SK-MEL-5 (cell line): ENCODE data around the gene NCEH1. TPM values are rescaled to one million over a fixed set of nuclear protein-coding genes. Genes with fewer than 3 reads are reported as not detected.

Experiments used
- DNase-seq: peaks from one replicate; pipeline ENCODE4 v3.0.0-alpha.2; 2016; ENCODE audit warnings: low read depth, low spot score
- in situ Hi-C: cut with HindIII; loops from 2 replicates; pipeline ENCODE4 v1.10.0; 2016; ENCODE audit warnings: low sequenced_read_pairs, high pct_unique_total_duplicates, low pct_unique_long_range_greater_than_20kb
- small RNA-seq, 2 experiments: library from RNA; depleted of rRNA; stranded (forward); fragments of <200 nt; gene quantifications; one replicate each; pipeline ENCODE3, GENCODE V24; 2014
- total RNA-seq: library from RNA; depleted of rRNA; stranded (reverse); fragments of >200 nt; shearing (Covaris generic); gene quantifications from 2 replicates; pipeline ENCODE4 v1.2.3, GENCODE V29; 2014; rRNA removed

NCEH1 gene
- total RNA-seq, 1 experiment from 2014 or later: 4.4 TPM

GRCh38 chr3:172581757-172582166, 129.1 kb downstream of the NCEH1 start:
- in situ Hi-C loops: no loop called here
- DNase-seq: no peak

- no peak for DNase-seq
- in situ Hi-C loops: no loop called here
These were observed 130.0 kb downstream of the NCEH1 start for GRCh38 chr3:172580680-172581401.

Small RNA genes lying within 50 kb of the gene (small RNA-seq; reads per million reads assigned to genes)
- 0 reads per million in 2 experiments for gene RNU6-547P

Other genes with a start within 250 kb of the NCEH1 start
- gene TNFSF10, start 187.6 kb downstream of the NCEH1 start, total RNA-seq: 0.16 TPM in 1 of 2 replicates, not detected in the other
- 37.4 and 39.1 TPM in 2 replicates for gene ECT2, start 39.7 kb upstream of the NCEH1 start, total RNA-seq